ENCODE data around the gene COMMD1. TPM values are rescaled to one million over a fixed set of nuclear protein-coding genes. Genes with fewer than 3 reads are reported as not detected.
"Not testable (repeated sequence)": the region's sequence is repeated elsewhere in the genome, so short reads cannot be mapped to it uniquely, and the experiment has no call there.

COMMD1 gene
- total and polyA plus RNA-seq, 2 donors (not counting 3 experiments of a cell fraction or from before 2014, with no cell fraction given): 39.5 to 57.1 TPM

DNA sequence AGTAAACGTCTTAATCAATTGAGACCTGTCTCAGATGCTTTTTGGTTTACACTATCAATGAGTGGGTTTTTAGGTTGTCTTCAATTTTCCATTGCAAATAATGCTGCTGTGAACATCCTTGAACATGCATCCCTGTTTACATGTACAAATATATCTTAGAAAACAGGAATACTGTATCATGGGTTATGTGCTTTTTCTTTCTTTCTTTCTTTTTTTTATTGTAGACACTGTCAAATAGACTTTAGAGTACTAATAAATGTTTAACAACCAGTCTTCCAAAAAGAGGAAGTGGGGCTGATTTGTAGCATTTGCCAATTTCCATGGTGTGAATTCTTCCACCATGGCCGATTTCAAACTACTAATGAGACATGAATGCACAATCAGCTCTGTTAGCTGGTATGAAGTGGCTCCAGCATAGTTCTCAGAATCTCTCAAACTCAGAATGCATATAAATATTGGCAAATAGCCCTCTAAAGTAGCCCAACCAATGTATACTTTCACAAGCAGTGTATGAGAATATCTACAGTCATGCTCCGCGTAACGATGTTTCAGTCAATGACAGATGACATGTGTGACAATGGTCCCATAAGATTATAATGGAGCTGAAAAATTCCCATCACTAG lies 240.1 kb downstream of the COMMD1 start:
- H3K9ac ChIP-seq (replicated peaks; ENCODE audit: extremely low read depth, insufficient read depth, low read length): no peak overlapping the region
- ChIA-PET POLR2A (no interaction called here), CTCF (interaction anchor here (1.0 kb wide), 1 partner anchor 21 kb away, joined by 3 read pairs; no protein-coding TSS in a partner anchor)
- no peaks in the 10 kb centered on the region for H4K20me1 ChIP-seq (replicated peaks; ENCODE audit: control insufficient read depth, extremely low read depth, insufficient read depth, low read length)
- dilution Hi-C loops (cut with MboI; ENCODE audit: extremely low pct_ligation_motif_present, low sequenced_read_pairs): no loop called here
- no peak overlapping the region for H3K27ac ChIP-seq (ENCODE audit: insufficient read depth, low read depth, low read length)
- DNase-seq (ENCODE audit: low read depth, low spot score) (no peak), FAIRE-seq (no peak)
- BruUV-seq (replicated peaks): no TSS peak
- H3K4me3 ChIP-seq (replicated peaks in 1 of 3; ENCODE audit: insufficient read depth in 1 of 3, low read depth in 1 of 3, low read length in 3 of 3): no peak overlapping the region
- H3K9me1 ChIP-seq (replicated peaks; ENCODE audit: control insufficient read depth, extremely low read depth, insufficient read depth, low read length): no peaks in the 10 kb centered on the region
- intact Hi-C loops (cut with micrococcal nuclease): no loop called here
- H3K27me3 ChIP-seq (ENCODE audit: control insufficient read depth in 2 of 2, insufficient read depth in 2 of 2, low read length in 2 of 2): no peaks in the 10 kb centered on the region
- H3K79me2 ChIP-seq (ENCODE audit: control insufficient read depth, insufficient read depth, low read length): no peaks in the 10 kb centered on the region
- TF ChIP-seq GATA2 (IDR thresholded peaks at IDR 0.05; ENCODE audit: insufficient read depth, insufficient read length, low read depth, low read length) (no peak), POLR2AphosphoS5 (IDR thresholded peaks at IDR 0.05; ENCODE audit: insufficient read depth, low read depth, low read length) (no peak), POLR2A (IDR thresholded peaks at IDR 0.05; ENCODE audit: low read depth, low read length) (no peak), MYC (IDR thresholded peaks at IDR 0.05; ENCODE audit: low read depth, low read length) (no peak), FOS (IDR thresholded peaks at IDR 0.05; ENCODE audit: borderline replicate concordance, insufficient read depth, low read length) (no peak), JUN (IDR thresholded peaks at IDR 0.05; ENCODE audit: borderline replicate concordance, insufficient read depth, insufficient read length, low read depth) (no peak), CTCF (IDR thresholded peaks at IDR 0.05; ENCODE audit: extremely low read depth in 1 of 2, insufficient read depth in 1 of 2, low read depth in 1 of 2, low read length in 2 of 2) (no peak)
- TF ChIP-seq, protein P1, sequence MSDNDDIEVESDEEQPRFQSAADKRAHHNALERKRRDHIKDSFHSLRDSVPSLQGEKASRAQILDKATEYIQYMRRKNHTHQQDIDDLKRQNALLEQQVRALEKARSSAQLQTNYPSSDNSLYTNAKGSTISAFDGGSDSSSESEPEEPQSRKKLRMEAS (IDR thresholded peaks at IDR 0.05; ENCODE audit: insufficient read depth, insufficient read length): no peak
- H3K9me3 ChIP-seq (replicated peaks; ENCODE audit: control insufficient read depth, insufficient read depth, low read length): no peaks in the 10 kb centered on the region
- H3K4me1 ChIP-seq (ENCODE audit: control insufficient read depth, extremely low read depth, insufficient read depth, low read length): peaks cover 2% of the 10 kb centered on the region
- H3K36me3 ChIP-seq (ENCODE audit: control insufficient read depth in 2 of 2, extremely low read depth in 1 of 2, insufficient read depth in 2 of 2, low read length in 2 of 2): no peaks in the 10 kb centered on the region
- no peak overlapping the region for H3K4me2 ChIP-seq (ENCODE audit: insufficient read depth, low read length)
- H2AFZ ChIP-seq (ENCODE audit: low read depth, low read length): no peak overlapping the region

DNA sequence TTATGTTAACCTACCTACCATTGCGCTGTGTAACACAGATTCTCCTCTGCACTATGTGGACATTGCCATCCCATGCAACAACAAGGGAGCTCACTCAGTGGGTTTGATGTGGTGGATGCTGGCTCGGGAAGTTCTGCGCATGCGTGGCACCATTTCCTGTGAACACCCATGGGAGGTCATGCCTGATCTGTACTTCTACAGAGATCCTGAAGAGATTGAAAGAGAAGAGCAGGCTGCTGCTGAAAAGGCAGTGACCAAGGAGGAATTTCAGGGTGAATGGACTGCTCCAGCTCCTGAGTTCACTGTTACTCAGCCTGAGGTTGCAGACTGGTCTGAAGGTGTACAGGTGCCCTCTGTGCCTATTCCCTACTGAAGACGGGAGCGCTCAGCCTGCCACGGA lies 241.3 kb downstream of the COMMD1 start:
- DNase-seq (ENCODE audit: low read depth, low spot score); intact Hi-C loops (cut with micrococcal nuclease); POLR2A ChIA-PET; dilution Hi-C loops (cut with MboI; ENCODE audit: extremely low pct_ligation_motif_present, low sequenced_read_pairs); H3K9ac ChIP-seq (replicated peaks; ENCODE audit: extremely low read depth, insufficient read depth, low read length); BruUV-seq (replicated peaks); H3K36me3 ChIP-seq (ENCODE audit: control insufficient read depth in 2 of 2, extremely low read depth in 1 of 2, insufficient read depth in 2 of 2, low read length in 2 of 2); H3K27ac ChIP-seq (ENCODE audit: insufficient read depth, low read depth, low read length); H3K79me2 ChIP-seq (ENCODE audit: control insufficient read depth, insufficient read depth, low read length); H3K4me3 ChIP-seq (replicated peaks in 1 of 3; ENCODE audit: insufficient read depth in 1 of 3, low read depth in 1 of 3, low read length in 3 of 3); H3K4me1 ChIP-seq (ENCODE audit: control insufficient read depth, extremely low read depth, insufficient read depth, low read length); CTCF ChIA-PET; H3K9me3 ChIP-seq (replicated peaks; ENCODE audit: control insufficient read depth, insufficient read depth, low read length); H4K20me1 ChIP-seq (replicated peaks; ENCODE audit: control insufficient read depth, extremely low read depth, insufficient read depth, low read length); H2AFZ ChIP-seq (ENCODE audit: low read depth, low read length); H3K9me1 ChIP-seq (replicated peaks; ENCODE audit: control insufficient read depth, extremely low read depth, insufficient read depth, low read length); H3K27me3 ChIP-seq (ENCODE audit: control insufficient read depth in 2 of 2, insufficient read depth in 2 of 2, low read length in 2 of 2); H3K4me2 ChIP-seq (ENCODE audit: insufficient read depth, low read length); FAIRE-seq: not testable (repeated sequence)
